Adrenal gland (tissue), 12 donors: Measurements from ENCODE around the gene TEDC1. TPM values are rescaled to one million over a fixed set of nuclear protein-coding genes. Genes with fewer than 3 reads are reported as not detected.
"Not testable (repeated sequence)": the region's sequence is repeated elsewhere in the genome, so short reads cannot be mapped to it uniquely, and the experiment has no call there.

Experiments used
- DNase-seq, 7 donors: peaks; one replicate each; pipeline ENCODE4 v3.0.0-alpha.2; 2019 to 2020
- H3K27ac ChIP-seq, 5 donors: fragments of 200-600 bp; sonication (generic) in 4 of 5; 1 replicate in 3 of 5; 2 replicates in 2 of 5; pipeline versions ENCODE4 v1.5.1 to v1.8.0; 2016 to 2020; ENCODE audit warnings: mild to moderate bottlenecking in 1 of 5
- H3K27me3 ChIP-seq: fragments of 200-600 bp; 2 replicates; pipeline ENCODE4 v1.8.0; 2021
- H3K36me3 ChIP-seq, 2 donors: fragments of 200-600 bp; replicated peaks in 1 of 2; 1 replicate in 1 of 2; 2 replicates in 1 of 2; pipeline versions ENCODE4 v1.5.1 to v1.8.0; 2018 to 2022
- H3K4me1 ChIP-seq, 2 donors: fragments of 200-600 bp; replicated peaks in 1 of 2; 1 replicate in 1 of 2; 2 replicates in 1 of 2; pipeline versions ENCODE4 v1.5.1 to v1.8.0; 2018 to 2021
- H3K4me3 ChIP-seq, 4 donors: fragments of 200-600 bp; sonication (generic) in 3 of 4; one replicate each; pipeline ENCODE4 v1.5.1; 2016 to 2018
- H3K9me3 ChIP-seq, 3 donors: fragments of 200-600 bp; sonication (generic) in 1 of 3; replicated peaks in 1 of 3; 1 replicate in 2 of 3; 2 replicates in 1 of 3; pipeline versions ENCODE4 v1.5.1 to v1.8.0; 2016 to 2021
- CTCF ChIP-seq, 6 experiments: fragments of 450-650 bp in 4 of 6; fragments of 200-600 bp in 2 of 6; sonication (generic) in 1 of 6; IDR thresholded peaks; 1 replicate in 5 of 6; 2 replicates in 1 of 6; pipeline versions ENCODE4 v1.5.1 to v1.8.0; 2016 to 2021; ENCODE audit warnings: antibody characterized with exemption in 6 of 6, mild to moderate bottlenecking in 2 of 6, moderate library complexity in 1 of 6
- POLR2A ChIP-seq, 2 donors: fragments of 450-650 bp; IDR thresholded peaks; one replicate each; pipeline ENCODE4 v1.6.1; 2017; ENCODE audit warnings: antibody characterized with exemption in 2 of 2, mild to moderate bottlenecking in 2 of 2, moderate library complexity in 1 of 2
- WGBS, 4 donors: extraction: QIAGEN DNeasy Blood & Tissue Kit in 2 of 4; methylation state at CpG; one replicate each; pipeline versions ENCODE4 v1.1.5 to v1.1.7; 2013 to 2017; 5-methylcytosine and 5-hydroxymethylcytosine counted together
- intact Hi-C, 2 donors: fragments of 100-400 bp; cut with DNase I; formaldehyde crosslinking; loops; one replicate each; pipeline versions ENCODE4 v1.14.1 to v1.15.0; 2022 to 2023
- polyA plus RNA-seq, 3 donors: library from polyadenylated mRNA; stranded (reverse); fragments of 200-250 nt in 2 of 3; fragments of 350-450 nt in 1 of 3; fragmentation: Illumina TruSeq in 1 of 3; extraction: RNeasy Lipid Tissue Mini Kit (QIAGEN cat#74804) in 1 of 3; gene quantifications; one replicate each; pipeline ENCODE4 v1.2.3, GENCODE V29; 2013 to 2014
- total RNA-seq, 9 donors: library from RNA; depleted of rRNA in 4 of 9; stranded (reverse); fragments of >200 nt in 4 of 9; fragments of 120-200 nt in 1 of 9; fragmentation: NEBNext Ultra II Directional in 1 of 9; extraction: Animal tissue kit (Norgen Biotek cat#: 25700) in 1 of 9; gene quantifications; one replicate each; pipeline versions ENCODE4 v1.1.0 to v1.2.4, GENCODE V29; 2013 to 2023
- donor health status: healthy with polysubstance abuse.
- donor health status: Bipolar disorder and iron deficiency.
- donor health status: DM: yes; HTN: yes; CAD: no.
- donor health status: DM: no; HTN: no; CAD: no.
- donor health status: DM: no; HTN: no; CAD: no.
- donor health status: DM: yes; HTN: yes; CAD: no.

TEDC1 gene
- total and polyA plus RNA-seq, 12 donors: 0.24 to 19.1 (median 3.4) TPM

- no peak for DNase-seq
- peaks cover 16% of the 10 kb centered on the region for H3K27me3 ChIP-seq
- no peak overlapping the region for H3K27ac ChIP-seq
- H3K4me3 ChIP-seq: no peak overlapping the region
- TF ChIP-seq CTCF (IDR thresholded peaks at IDR 0.05) (no peak), POLR2A (IDR thresholded peaks at IDR 0.05) (no peak)
- H3K4me1 ChIP-seq: no peaks in the 10 kb centered on the region
- no peaks in the 10 kb centered on the region for H3K9me3 ChIP-seq
- no peaks in the 10 kb centered on the region for H3K36me3 ChIP-seq
- intact Hi-C loops: no loop called here
- WGBS, 4 donors: 72 to 81% (median 79%) methylated on average over 9 to 23 of the region's 23 CpGs
Observed at GRCh38 chr14:105538481-105539049, 47.5 kb downstream of the TEDC1 start.

- H3K4me1 ChIP-seq: no peaks in the 10 kb centered on the region
- DNase-seq: no peak
- intact Hi-C loops: no loop called here
- TF ChIP-seq CTCF (IDR thresholded peaks at IDR 0.05) (no peak), POLR2A (IDR thresholded peaks at IDR 0.05) (no peak)
- H3K27ac ChIP-seq: no peak overlapping the region
- WGBS, 4 donors: 67 to 76% (median 72%) methylated on average over 9 of the region's 9 CpGs
- no peak overlapping the region for H3K4me3 ChIP-seq
- no peaks in the 10 kb centered on the region for H3K36me3 ChIP-seq
- no peaks in the 10 kb centered on the region for H3K9me3 ChIP-seq
- H3K27me3 ChIP-seq: peaks cover 16% of the 10 kb centered on the region
Observed at GRCh38 chr14:105540811-105541210, 49.8 kb downstream of the TEDC1 start.

GRCh38 chr14:105541218-105541875 lies 50.3 kb downstream of the TEDC1 start:
- DNase-seq: no peak
- Histone ChIP-seq H3K27me3 (peaks cover 16% of the 10 kb centered on the region), H3K27ac (no peak overlapping the region), H3K9me3 (no peaks in the 10 kb centered on the region), H3K4me1 (no peaks in the 10 kb centered on the region), H3K36me3 (no peaks in the 10 kb centered on the region), H3K4me3 (no peak overlapping the region)
- no peak for TF ChIP-seq POLR2A (IDR thresholded peaks at IDR 0.05)
- TF ChIP-seq CTCF (IDR thresholded peaks at IDR 0.05): no peak
- WGBS, 4 donors: 73 to 85% (median 80%) methylated on average over 16 to 19 of the region's 19 CpGs
- intact Hi-C loops: no loop called here

- H3K27ac ChIP-seq, H3K4me3 ChIP-seq, intact Hi-C loops, DNase-seq, H3K9me3 ChIP-seq, H3K4me1 ChIP-seq, H3K36me3 ChIP-seq, H3K27me3 ChIP-seq: not testable (repeated sequence)
- WGBS, 4 donors: 29 to 63% (median 52%) methylated on average over 1 of the region's 1 CpG
Observed at GRCh38 chr14:105545676-105546075, 54.6 kb downstream of the TEDC1 start.

- H3K36me3 ChIP-seq, DNase-seq, H3K27me3 ChIP-seq, H3K4me1 ChIP-seq, intact Hi-C loops, H3K27ac ChIP-seq, H3K9me3 ChIP-seq, H3K4me3 ChIP-seq: not testable (repeated sequence)
- WGBS, 4 donors: 72 to 90% (median 85%) methylated on average over 4 to 10 of the region's 20 CpGs
Observed at GRCh38 chr14:105546410-105546809, 55.4 kb downstream of the TEDC1 start.

- H3K4me3 ChIP-seq, H3K27me3 ChIP-seq, DNase-seq, intact Hi-C loops, H3K9me3 ChIP-seq, H3K27ac ChIP-seq, H3K4me1 ChIP-seq, H3K36me3 ChIP-seq: not testable (repeated sequence)
- WGBS, 4 donors: 94% methylated on average over 8 to 18 of the region's 24 CpGs; no CpG with 5 or more reads in 2 of the 4 donors
Observed at GRCh38 chr14:105547072-105547471, 56.0 kb downstream of the TEDC1 start.
